Right atrium auricular region (tissue), 2 donors: ENCODE measurements around the gene DLGAP1. TPM values are rescaled to one million over a fixed set of nuclear protein-coding genes. Genes with fewer than 3 reads are reported as not detected.
A peak's percentile ranks its signal among the peaks of the same experiment; 100 is the strongest.

ENCODE experiments used
- DNase-seq: peaks from one replicate; pipeline ENCODE4 v3.0.0-alpha.2; 2019; ENCODE audit warnings: low spot score
- H3K27ac ChIP-seq, 2 donors: fragments of 200-600 bp; sonication (generic); 1 replicate in 1 of 2; 2 replicates in 1 of 2; pipeline ENCODE4 v1.5.1; 2016 to 2019
- H3K27me3 ChIP-seq, 2 donors: fragments of 200-600 bp; sonication (generic); one replicate each; pipeline versions ENCODE4 v1.5.1 to v1.6.0; 2017 to 2019
- H3K36me3 ChIP-seq: fragments of 200-600 bp; sonication (generic); one replicate; pipeline ENCODE4 v1.5.1; 2016
- H3K4me1 ChIP-seq, 2 donors: fragments of 200-600 bp; sonication (generic); one replicate each; pipeline versions ENCODE4 v1.5.1 to v1.6.0; 2017 to 2019
- H3K4me3 ChIP-seq, 2 donors: fragments of 200-600 bp; sonication (generic); 1 replicate in 1 of 2; 2 replicates in 1 of 2; pipeline ENCODE4 v1.5.1; 2017 to 2019; ENCODE audit warnings: mild to moderate bottlenecking in 1 of 2, moderate library complexity in 1 of 2
- H3K9me3 ChIP-seq, 2 donors: fragments of 200-600 bp; sonication (generic); one replicate each; pipeline ENCODE4 v1.5.1; 2019
- total RNA-seq, 2 donors: library from RNA; depleted of rRNA; stranded (reverse); fragments of >200 nt; gene quantifications; one replicate each; pipeline ENCODE4 v1.1.0, GENCODE V29; 2016
- TF ChIP-seq, protein P1 (sequence below), 2 donors: fragments of 200-600 bp; sonication (generic); IDR thresholded peaks; one replicate each; pipeline ENCODE4 v1.5.1; 2019; ENCODE audit warnings: antibody characterized with exemption in 2 of 2

DLGAP1 gene
- total RNA-seq, 2 donors from 2014 or later = 0.56 to 1.1 TPM

DNA sequence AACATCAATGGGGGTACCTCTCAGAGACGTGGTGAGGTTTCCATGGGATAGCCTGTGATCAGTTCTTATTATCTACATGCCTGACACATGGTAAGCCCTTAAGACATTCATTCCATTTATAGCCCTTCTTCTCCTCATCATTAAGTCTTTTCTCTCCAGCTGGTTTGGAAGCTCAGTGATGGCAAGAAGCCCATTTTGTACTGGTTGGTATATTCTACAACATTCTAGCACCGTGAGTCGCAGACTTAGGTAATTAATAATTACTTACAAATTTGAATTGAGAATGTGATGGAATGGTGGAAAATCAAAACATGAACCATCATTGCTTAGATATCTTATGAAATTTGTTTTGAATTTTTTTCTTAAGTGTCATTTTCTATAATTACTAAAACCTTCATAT is 472.6 kb downstream of the DLGAP1 start:
- Histone ChIP-seq H3K4me1 (no peaks in the 10 kb centered on the region), H3K4me3 (no peak overlapping the region), H3K9me3 (peaks cover 0 to 17% of the 10 kb centered on the region in 2 donors), H3K27ac (no peak overlapping the region), H3K27me3 (no peaks in the 10 kb centered on the region), H3K36me3 (no peaks in the 10 kb centered on the region)
- no peak for DNase-seq
- TF ChIP-seq, protein P1, sequence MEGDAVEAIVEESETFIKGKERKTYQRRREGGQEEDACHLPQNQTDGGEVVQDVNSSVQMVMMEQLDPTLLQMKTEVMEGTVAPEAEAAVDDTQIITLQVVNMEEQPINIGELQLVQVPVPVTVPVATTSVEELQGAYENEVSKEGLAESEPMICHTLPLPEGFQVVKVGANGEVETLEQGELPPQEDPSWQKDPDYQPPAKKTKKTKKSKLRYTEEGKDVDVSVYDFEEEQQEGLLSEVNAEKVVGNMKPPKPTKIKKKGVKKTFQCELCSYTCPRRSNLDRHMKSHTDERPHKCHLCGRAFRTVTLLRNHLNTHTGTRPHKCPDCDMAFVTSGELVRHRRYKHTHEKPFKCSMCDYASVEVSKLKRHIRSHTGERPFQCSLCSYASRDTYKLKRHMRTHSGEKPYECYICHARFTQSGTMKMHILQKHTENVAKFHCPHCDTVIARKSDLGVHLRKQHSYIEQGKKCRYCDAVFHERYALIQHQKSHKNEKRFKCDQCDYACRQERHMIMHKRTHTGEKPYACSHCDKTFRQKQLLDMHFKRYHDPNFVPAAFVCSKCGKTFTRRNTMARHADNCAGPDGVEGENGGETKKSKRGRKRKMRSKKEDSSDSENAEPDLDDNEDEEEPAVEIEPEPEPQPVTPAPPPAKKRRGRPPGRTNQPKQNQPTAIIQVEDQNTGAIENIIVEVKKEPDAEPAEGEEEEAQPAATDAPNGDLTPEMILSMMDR (IDR thresholded peaks at IDR 0.05) = no peak

DNA sequence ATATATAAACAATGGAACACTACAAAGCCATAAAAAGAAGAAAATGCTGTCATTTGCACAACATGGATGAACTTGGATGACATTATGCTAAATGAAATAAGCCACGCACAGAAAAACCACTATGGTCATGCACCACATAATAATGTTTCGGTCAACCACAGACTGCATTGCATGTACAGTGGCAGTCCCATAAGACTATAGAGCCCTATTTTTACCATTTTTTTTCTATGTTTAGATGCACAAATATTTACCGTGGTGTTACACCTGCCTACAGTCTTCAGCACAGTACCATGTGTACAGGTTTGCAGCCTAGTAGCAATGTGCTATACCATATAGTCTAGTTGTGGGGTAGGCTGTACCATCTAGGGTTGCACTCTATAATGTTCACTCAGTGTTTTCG is 476.1 kb downstream of the DLGAP1 start:
- TF ChIP-seq, protein P1 (IDR thresholded peaks at IDR 0.05) = no peak

DNA sequence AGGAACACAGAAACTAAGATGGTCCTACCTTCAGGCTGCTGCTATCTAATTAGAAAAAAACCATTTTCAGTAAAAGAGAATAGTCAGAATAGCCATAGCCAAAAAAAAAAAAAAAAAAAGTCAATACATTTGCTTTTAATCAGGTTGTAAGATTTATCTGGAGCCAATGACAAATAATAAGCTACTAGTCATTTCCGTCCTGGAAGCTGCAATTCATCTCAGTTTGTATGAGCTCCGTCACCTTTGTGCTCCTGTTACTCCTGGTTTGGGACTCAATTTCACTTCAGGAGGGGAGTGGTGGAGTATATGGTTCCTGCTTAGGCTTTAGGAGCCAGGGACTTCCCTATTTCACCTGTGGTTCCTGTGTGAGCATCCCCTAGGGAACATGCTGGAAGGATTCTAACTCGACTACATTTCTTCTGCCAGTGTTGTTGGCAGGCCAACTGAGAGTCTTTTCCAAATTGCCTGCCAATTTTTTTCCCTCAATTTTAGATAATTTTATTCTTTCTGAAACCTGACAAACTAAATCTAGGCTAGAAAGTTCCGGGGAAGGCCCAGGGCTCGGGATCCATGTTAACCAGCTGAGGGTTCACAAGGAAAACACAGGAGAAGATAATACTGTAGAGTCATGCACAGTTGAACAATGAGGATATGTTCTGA is 481.8 kb downstream of the DLGAP1 start:
- Histone ChIP-seq H3K4me3 (no peak overlapping the region), H3K9me3 (peaks cover 0 to 4% of the 10 kb centered on the region in 2 donors), H3K4me1 (no peaks in the 10 kb centered on the region), H3K36me3 (no peaks in the 10 kb centered on the region), H3K27ac (no peak overlapping the region), H3K27me3 (no peaks in the 10 kb centered on the region)
- TF ChIP-seq, protein P1 (IDR thresholded peaks at IDR 0.05) = no peak
- DNase-seq = no peak

More for the DNA sequence above, 476.1 kb downstream of the DLGAP1 start:
- H3K27me3 ChIP-seq = no peaks in the 10 kb centered on the region
- H3K4me1 ChIP-seq = no peaks in the 10 kb centered on the region
- H3K36me3 ChIP-seq = no peaks in the 10 kb centered on the region
- no peak overlapping the region for H3K4me3 ChIP-seq
- no peak for DNase-seq
- peaks cover 0 to 17% of the 10 kb centered on the region in 2 donors for H3K9me3 ChIP-seq
- H3K27ac ChIP-seq = no peak overlapping the region

DNA sequence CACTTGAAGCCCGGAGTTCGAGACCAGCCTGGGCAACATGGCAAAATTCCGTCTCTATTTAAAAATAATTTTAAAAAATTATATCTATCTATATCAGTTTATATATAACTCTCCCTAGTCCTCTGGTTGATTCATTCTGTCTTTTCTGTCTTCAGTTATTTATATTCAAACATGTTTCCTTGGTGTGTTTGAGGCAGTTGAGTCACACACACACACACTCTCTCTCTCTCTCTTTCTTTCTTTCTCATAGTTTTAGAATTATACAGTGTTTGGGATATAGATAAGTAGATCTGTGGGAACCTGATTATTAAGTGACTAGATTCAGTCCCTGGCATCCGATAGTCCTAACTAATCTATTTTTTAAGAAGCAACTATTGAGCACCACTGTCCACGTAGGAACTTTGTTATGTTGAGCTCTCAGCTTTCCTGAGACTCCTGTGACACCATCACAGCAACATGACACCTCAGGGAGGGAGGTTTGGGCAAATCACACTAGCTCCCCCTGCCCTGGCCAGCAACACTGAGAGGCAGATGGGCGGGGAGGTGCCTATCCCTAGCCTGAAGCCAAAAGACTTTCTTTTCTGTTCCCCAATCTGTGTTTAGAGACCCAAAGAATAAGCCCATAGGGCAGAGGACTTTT is 482.7 kb downstream of the DLGAP1 start:
- no peak overlapping the region for H3K27ac ChIP-seq
- H3K36me3 ChIP-seq = no peaks in the 10 kb centered on the region
- H3K27me3 ChIP-seq = no peaks in the 10 kb centered on the region
- TF ChIP-seq, protein P1 (IDR thresholded peaks at IDR 0.05) = no peak
- no peaks in the 10 kb centered on the region for H3K9me3 ChIP-seq
- H3K4me3 ChIP-seq = no peak overlapping the region
- no peak for DNase-seq
- peaks cover 0 to 4% of the 10 kb centered on the region in 2 donors for H3K4me1 ChIP-seq

DNA sequence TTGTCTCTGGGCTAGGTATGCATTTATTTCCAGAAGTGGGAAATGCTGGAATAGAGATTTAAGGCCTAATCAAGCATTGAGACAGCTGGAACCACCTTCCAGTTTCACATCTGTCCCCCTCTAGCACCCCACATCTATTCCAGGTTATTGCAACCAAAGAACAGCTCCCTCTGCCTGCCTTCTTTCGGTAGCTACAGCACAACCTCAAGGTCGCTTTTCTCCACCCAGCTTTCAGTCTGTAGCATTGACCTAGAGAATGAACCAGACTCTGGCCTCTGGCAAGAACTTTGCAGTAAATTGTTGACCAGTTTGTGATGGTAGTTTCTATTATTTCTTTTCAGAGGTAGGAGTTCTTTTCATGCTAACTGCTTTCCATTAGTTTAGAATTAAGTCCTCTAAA is 484.2 kb downstream of the DLGAP1 start:
- Histone ChIP-seq H3K36me3 (no peaks in the 10 kb centered on the region), H3K27me3 (no peaks in the 10 kb centered on the region), H3K4me3 (no peak overlapping the region), H3K27ac (no peak overlapping the region), H3K9me3 (no peaks in the 10 kb centered on the region), H3K4me1 (peaks cover 0 to 9% of the 10 kb centered on the region in 2 donors)
- TF ChIP-seq, protein P1 (IDR thresholded peaks at IDR 0.05) = peak in 1 of 2 donors; percentile 56
- DNase-seq = no peak
